Measurements from ENCODE around the gene TIGD3.

- TF ChIP-seq CTCF (IDR thresholded peaks at IDR 0.05) (no peak), EP300 (IDR thresholded peaks at IDR 0.05) (no peak)
These were observed 39.0 kb downstream of the TIGD3 start for GRCh38 chr11:65393513-65394079.

Data from tibial nerve (tissue), 4 donors.